ENCODE data around the gene CLCN5.

The CLCN5 gene

GRCh38 chrX:49988143-49988542, 65.7 kb downstream of the CLCN5 start (continued):
- TF ChIP-seq ZFP3 (CRISPR knock-in tag; IDR thresholded peaks at IDR 0.05) (no peak), TOX (CRISPR knock-in tag; IDR thresholded peaks at IDR 0.05; ENCODE audit: borderline replicate concordance) (no peak)

- ATAC-seq: no peak
- TF ChIP-seq RARB (CRISPR knock-in tag; IDR thresholded peaks at IDR 0.05): no peak
- TF ChIP-seq CSRNP3 (CRISPR knock-in tag; IDR thresholded peaks at IDR 0.05): no peak
- TF ChIP-seq PPARA (CRISPR knock-in tag; IDR thresholded peaks at IDR 0.05; ENCODE audit: borderline replicate concordance): no peak
- no peak for TF ChIP-seq TSHZ2 (CRISPR knock-in tag; IDR thresholded peaks at IDR 0.05)
- no peak for TF ChIP-seq SNAI2 (CRISPR knock-in tag; IDR thresholded peaks at IDR 0.05)
Measured at GRCh38 chrX:49991758-49992157, 69.4 kb downstream of the CLCN5 start.

GRCh38 chrX:49992853-49993252, 70.5 kb downstream of the CLCN5 start:
- no peak for ATAC-seq

GRCh38 chrX:49993661-49994060, 71.3 kb downstream of the CLCN5 start:
- ATAC-seq: no peak
- TF ChIP-seq PPARA (CRISPR knock-in tag; IDR thresholded peaks at IDR 0.05; ENCODE audit: borderline replicate concordance) (no peak), ZFP30 (CRISPR knock-in tag; IDR thresholded peaks at IDR 0.05) (no peak), OSR1 (CRISPR knock-in tag; IDR thresholded peaks at IDR 0.05) (no peak), BACH2 (CRISPR knock-in tag; IDR thresholded peaks at IDR 0.05; ENCODE audit: borderline replicate concordance) (no peak), ZFP3 (CRISPR knock-in tag; IDR thresholded peaks at IDR 0.05) (no peak), RARB (CRISPR knock-in tag; IDR thresholded peaks at IDR 0.05) (no peak), CREB5 (CRISPR knock-in tag; IDR thresholded peaks at IDR 0.05; ENCODE audit: low read depth) (no peak), PATZ1 (CRISPR knock-in tag; IDR thresholded peaks at IDR 0.05; ENCODE audit: borderline replicate concordance) (no peak), ZNF565 (CRISPR knock-in tag; conservative IDR thresholded peaks at IDR 0.05; ENCODE audit: low read depth) (no peak)

More at GRCh38 chrX:49992853-49993252, 70.5 kb downstream of the CLCN5 start:
- no peak for TF ChIP-seq ZNF565 (CRISPR knock-in tag; conservative IDR thresholded peaks at IDR 0.05; ENCODE audit: low read depth)
- TF ChIP-seq TSHZ2 (CRISPR knock-in tag; IDR thresholded peaks at IDR 0.05): no peak
- TF ChIP-seq ZNF70 (CRISPR knock-in tag; IDR thresholded peaks at IDR 0.05): no peak

GRCh38 chrX:49995107-49995731, 72.8 kb downstream of the CLCN5 start:
- peak; percentile 94 for ATAC-seq
- TF ChIP-seq POU6F1 (CRISPR knock-in tag; IDR thresholded peaks at IDR 0.05; ENCODE audit: borderline replicate concordance, low read depth): no peak
- TF ChIP-seq ISL1 (CRISPR knock-in tag; IDR thresholded peaks at IDR 0.05): peak; percentile 50

All from SK-N-SH treated with all-trans-retinoic acid at 6 μM for 48 hours (cell line).